NB4 (cell line): Measurements from ENCODE around the gene COL24A1.

Experiments
- POLR2A ChIP-seq: IDR thresholded peaks from 2 replicates; pipeline ENCODE4 v1.6.1; 2011; ENCODE audit warnings: mild to moderate bottlenecking; ENCODE audit not compliant: insufficient read length; ENCODE audit errors: extremely low read depth
- TF ChIP-seq, protein P1 (sequence below): IDR thresholded peaks from one replicate; pipeline ENCODE4 v1.5.1; 2012; ENCODE audit warnings: low read depth, low read length

DNA sequence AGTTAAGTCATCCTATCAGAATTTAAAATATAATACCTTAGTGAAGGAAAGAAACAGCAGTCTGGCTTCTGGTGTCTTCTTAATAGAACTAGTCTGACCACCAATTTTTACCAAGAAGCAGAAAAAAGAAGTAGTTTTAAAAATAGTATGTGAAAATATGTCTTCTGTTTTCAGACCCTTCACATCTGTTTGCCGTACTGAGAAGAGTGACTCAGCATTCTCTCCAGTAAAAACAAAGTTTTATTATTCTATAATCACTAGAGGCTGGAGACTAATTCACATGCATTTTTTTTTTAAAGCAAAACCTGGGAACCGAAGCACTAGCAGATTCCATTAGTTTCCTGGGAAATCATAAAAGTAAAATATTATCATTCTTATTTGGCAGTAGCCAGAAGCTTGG, 163.8 kb downstream of the COL24A1 start:
- TF ChIP-seq, protein P1, sequence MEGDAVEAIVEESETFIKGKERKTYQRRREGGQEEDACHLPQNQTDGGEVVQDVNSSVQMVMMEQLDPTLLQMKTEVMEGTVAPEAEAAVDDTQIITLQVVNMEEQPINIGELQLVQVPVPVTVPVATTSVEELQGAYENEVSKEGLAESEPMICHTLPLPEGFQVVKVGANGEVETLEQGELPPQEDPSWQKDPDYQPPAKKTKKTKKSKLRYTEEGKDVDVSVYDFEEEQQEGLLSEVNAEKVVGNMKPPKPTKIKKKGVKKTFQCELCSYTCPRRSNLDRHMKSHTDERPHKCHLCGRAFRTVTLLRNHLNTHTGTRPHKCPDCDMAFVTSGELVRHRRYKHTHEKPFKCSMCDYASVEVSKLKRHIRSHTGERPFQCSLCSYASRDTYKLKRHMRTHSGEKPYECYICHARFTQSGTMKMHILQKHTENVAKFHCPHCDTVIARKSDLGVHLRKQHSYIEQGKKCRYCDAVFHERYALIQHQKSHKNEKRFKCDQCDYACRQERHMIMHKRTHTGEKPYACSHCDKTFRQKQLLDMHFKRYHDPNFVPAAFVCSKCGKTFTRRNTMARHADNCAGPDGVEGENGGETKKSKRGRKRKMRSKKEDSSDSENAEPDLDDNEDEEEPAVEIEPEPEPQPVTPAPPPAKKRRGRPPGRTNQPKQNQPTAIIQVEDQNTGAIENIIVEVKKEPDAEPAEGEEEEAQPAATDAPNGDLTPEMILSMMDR: no peak
- TF ChIP-seq POLR2A: no peak
